ENCODE data around the gene MOSMO.

DNA sequence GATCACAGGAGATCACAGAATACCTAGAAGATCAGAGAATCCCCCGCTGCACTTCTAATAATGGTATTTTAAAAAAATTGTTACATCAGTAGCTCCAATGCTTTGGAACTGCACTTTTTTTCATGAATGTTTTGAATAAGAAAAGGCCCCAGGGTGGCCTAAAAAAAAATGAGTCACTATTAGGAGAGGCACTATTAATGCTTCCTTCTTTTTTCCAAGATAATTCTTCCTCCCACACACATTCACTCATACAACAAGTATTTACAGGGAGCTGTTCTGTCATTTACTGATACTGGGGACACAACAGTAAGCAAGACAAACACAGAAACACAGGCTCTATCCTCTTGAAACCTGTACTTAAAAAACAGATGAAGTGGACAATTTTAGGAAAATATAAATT lies 6.3 kb upstream of the MOSMO start:
- no peak for TF ChIP-seq MCM7 (IDR thresholded peaks at IDR 0.05)
- no peak for TF ChIP-seq SMARCB1 (IDR thresholded peaks at IDR 0.05; ENCODE audit: insufficient read length, low read depth)
- no peak for TF ChIP-seq FOXM1 (IDR thresholded peaks at IDR 0.05; ENCODE audit: low read depth)
- TF ChIP-seq FOXM1 (CRISPR knock-in tag; IDR thresholded peaks at IDR 0.05; ENCODE audit: low read depth), result no peak
- TF ChIP-seq, protein P1, sequence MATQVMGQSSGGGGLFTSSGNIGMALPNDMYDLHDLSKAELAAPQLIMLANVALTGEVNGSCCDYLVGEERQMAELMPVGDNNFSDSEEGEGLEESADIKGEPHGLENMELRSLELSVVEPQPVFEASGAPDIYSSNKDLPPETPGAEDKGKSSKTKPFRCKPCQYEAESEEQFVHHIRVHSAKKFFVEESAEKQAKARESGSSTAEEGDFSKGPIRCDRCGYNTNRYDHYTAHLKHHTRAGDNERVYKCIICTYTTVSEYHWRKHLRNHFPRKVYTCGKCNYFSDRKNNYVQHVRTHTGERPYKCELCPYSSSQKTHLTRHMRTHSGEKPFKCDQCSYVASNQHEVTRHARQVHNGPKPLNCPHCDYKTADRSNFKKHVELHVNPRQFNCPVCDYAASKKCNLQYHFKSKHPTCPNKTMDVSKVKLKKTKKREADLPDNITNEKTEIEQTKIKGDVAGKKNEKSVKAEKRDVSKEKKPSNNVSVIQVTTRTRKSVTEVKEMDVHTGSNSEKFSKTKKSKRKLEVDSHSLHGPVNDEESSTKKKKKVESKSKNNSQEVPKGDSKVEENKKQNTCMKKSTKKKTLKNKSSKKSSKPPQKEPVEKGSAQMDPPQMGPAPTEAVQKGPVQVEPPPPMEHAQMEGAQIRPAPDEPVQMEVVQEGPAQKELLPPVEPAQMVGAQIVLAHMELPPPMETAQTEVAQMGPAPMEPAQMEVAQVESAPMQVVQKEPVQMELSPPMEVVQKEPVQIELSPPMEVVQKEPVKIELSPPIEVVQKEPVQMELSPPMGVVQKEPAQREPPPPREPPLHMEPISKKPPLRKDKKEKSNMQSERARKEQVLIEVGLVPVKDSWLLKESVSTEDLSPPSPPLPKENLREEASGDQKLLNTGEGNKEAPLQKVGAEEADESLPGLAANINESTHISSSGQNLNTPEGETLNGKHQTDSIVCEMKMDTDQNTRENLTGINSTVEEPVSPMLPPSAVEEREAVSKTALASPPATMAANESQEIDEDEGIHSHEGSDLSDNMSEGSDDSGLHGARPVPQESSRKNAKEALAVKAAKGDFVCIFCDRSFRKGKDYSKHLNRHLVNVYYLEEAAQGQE (IDR thresholded peaks at IDR 0.05; ENCODE audit: borderline replicate concordance), result no peak
- TF ChIP-seq, protein P1 (CRISPR knock-in tag; IDR thresholded peaks at IDR 0.05; ENCODE audit: low read depth), result no peak
- TF ChIP-seq, protein P2, sequence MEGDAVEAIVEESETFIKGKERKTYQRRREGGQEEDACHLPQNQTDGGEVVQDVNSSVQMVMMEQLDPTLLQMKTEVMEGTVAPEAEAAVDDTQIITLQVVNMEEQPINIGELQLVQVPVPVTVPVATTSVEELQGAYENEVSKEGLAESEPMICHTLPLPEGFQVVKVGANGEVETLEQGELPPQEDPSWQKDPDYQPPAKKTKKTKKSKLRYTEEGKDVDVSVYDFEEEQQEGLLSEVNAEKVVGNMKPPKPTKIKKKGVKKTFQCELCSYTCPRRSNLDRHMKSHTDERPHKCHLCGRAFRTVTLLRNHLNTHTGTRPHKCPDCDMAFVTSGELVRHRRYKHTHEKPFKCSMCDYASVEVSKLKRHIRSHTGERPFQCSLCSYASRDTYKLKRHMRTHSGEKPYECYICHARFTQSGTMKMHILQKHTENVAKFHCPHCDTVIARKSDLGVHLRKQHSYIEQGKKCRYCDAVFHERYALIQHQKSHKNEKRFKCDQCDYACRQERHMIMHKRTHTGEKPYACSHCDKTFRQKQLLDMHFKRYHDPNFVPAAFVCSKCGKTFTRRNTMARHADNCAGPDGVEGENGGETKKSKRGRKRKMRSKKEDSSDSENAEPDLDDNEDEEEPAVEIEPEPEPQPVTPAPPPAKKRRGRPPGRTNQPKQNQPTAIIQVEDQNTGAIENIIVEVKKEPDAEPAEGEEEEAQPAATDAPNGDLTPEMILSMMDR (IDR thresholded peaks at IDR 0.05 in 2 of 3, conservative IDR thresholded peaks at IDR 0.05 in 1 of 3; ENCODE audit: insufficient read depth in 2 of 3, low read depth in 1 of 3, low read length in 3 of 3), result no peak
- TF ChIP-seq ZKSCAN1 (IDR thresholded peaks at IDR 0.05; ENCODE audit: low read depth, low read length), result no peak
